ENCODE results near the gene FITM1.

DNA sequence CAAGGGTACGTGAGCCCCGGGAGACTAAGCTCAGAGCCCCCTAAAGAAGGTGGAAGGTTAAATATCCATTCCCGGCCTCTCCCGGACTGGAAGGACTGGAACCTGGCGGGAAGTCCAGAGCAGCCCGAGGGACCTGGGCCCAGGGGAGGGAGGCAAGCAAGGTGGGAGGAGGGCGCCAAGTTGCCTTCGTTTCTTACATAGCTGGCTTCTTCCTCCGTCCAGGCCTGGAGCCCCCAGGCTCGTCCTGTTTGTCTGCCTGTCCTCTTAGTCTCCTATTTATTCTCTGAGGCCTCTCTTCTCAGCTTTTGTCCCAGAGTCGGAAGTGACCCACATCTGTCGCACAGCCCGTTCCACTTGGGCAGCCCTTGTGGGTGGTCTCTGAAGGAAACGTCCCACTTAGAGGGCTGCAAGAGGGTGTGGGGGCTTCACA, 35.6 kb upstream of the FITM1 start:
- TF ChIP-seq EZH2 (IDR thresholded peaks at IDR 0.05) (no peak), FOXP2 (optimal IDR thresholded peaks at IDR 0.05; ENCODE audit: control extremely low read depth, extremely low read length, insufficient read depth) (no peak)

All from SK-N-MC (cell line).